Activated B cell treated with CpG ODN at 0.5 μM for 24 hours (primary cell): ENCODE measurements around the gene MCC. TPM values are rescaled to one million over a fixed set of nuclear protein-coding genes. Genes with fewer than 3 reads are reported as not detected.

Experiments used
- ATAC-seq: fragments of 200-7000 bp; cut with Tn5 transposase; one replicate; pipeline ENCODE4 v1.10.0; 2021; ENCODE audit warnings: low read depth, mild to moderate bottlenecking, moderate library complexity
- CTCF ChIA-PET: fragments of 350-600 bp; sonication (Branson Sonifier 250); formaldehyde crosslinking; loops from one replicate; lab custom pipeline; 2021; ENCODE audit warnings: antibody characterized with exemption; lab: Charles Lee
- POLR2A ChIA-PET: fragments of 350-600 bp; sonication (Branson Sonifier 250); formaldehyde crosslinking; loops from one replicate; lab custom pipeline; 2021; ENCODE audit warnings: antibody characterized with exemption; lab: Charles Lee
- DNase-seq: peaks from one replicate; pipeline ENCODE4 v3.0.0; 2022
- H3K27ac Mint-ChIP-seq: one replicate; pipeline ENCODE4 v1.8.0; 2020; ENCODE audit warnings: mixed read lengths
- H3K27me3 Mint-ChIP-seq: one replicate; pipeline ENCODE4 v1.8.0; 2021; ENCODE audit warnings: mixed read lengths
- H3K36me3 Mint-ChIP-seq: one replicate; pipeline ENCODE4 v1.8.0; 2021; ENCODE audit warnings: low read depth, mixed read lengths
- H3K4me1 Mint-ChIP-seq: one replicate; pipeline ENCODE4 v1.8.0; 2021; ENCODE audit warnings: mixed read lengths
- H3K4me3 Mint-ChIP-seq: one replicate; pipeline ENCODE4 v1.8.0; 2020; ENCODE audit warnings: mild to moderate bottlenecking, mixed read lengths
- H3K9me3 Mint-ChIP-seq: one replicate; pipeline ENCODE4 v1.8.0; 2020; ENCODE audit warnings: mixed read lengths
- intact Hi-C: fragments of 100-400 bp; cut with micrococcal nuclease; formaldehyde crosslinking; loops from one replicate; pipeline ENCODE4 v1.15.1; 2024
- total RNA-seq: library from RNA; stranded (reverse); gene quantifications from 2 replicates; pipeline ENCODE4 v1.2.3, GENCODE V29; 2022
- TF ChIP-seq, protein P1 (sequence below): fragments of 200-600 bp; IDR thresholded peaks from one replicate; pipeline ENCODE4 v1.8.0; 2022; ENCODE audit warnings: antibody characterized with exemption, mild to moderate bottlenecking

The MCC gene
- total RNA-seq, 1 donor from 2014 or later = 0.22 TPM

DNA sequence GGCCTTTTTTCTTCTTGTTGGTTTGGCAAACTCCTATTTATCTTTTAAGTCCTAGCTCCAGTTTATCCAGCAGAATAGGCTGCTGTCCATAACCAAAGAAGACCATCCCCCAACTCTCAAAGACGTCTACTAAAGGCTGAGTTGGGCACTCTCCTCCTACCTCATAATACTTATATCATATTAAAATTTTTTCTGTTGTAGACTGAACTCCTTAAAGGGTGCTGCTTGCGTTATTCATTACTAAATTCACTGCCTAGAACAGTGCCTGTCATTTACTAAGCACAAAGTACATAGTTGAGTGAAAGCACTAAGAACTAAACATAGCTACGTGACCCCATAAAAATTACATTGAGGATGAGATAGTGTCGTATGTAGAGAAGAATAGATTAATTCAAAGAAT is 490.0 kb downstream of the MCC start:
- H3K4me3 Mint-ChIP-seq = no peak overlapping the region
- no peak for ATAC-seq
- peaks cover 7% of the 10 kb centered on the region for H3K4me1 Mint-ChIP-seq
- POLR2A ChIA-PET = no interaction called here
- no peak for DNase-seq
- peaks cover 71% of the 10 kb centered on the region for H3K36me3 Mint-ChIP-seq
- H3K9me3 Mint-ChIP-seq = no peaks in the 10 kb centered on the region
- H3K27ac Mint-ChIP-seq = no peak overlapping the region
- no peaks in the 10 kb centered on the region for H3K27me3 Mint-ChIP-seq
- intact Hi-C loops = loop anchor here (10.0 kb wide), 1 partner anchor 1457 kb away; no protein-coding TSS in a partner anchor
- TF ChIP-seq, protein P1, sequence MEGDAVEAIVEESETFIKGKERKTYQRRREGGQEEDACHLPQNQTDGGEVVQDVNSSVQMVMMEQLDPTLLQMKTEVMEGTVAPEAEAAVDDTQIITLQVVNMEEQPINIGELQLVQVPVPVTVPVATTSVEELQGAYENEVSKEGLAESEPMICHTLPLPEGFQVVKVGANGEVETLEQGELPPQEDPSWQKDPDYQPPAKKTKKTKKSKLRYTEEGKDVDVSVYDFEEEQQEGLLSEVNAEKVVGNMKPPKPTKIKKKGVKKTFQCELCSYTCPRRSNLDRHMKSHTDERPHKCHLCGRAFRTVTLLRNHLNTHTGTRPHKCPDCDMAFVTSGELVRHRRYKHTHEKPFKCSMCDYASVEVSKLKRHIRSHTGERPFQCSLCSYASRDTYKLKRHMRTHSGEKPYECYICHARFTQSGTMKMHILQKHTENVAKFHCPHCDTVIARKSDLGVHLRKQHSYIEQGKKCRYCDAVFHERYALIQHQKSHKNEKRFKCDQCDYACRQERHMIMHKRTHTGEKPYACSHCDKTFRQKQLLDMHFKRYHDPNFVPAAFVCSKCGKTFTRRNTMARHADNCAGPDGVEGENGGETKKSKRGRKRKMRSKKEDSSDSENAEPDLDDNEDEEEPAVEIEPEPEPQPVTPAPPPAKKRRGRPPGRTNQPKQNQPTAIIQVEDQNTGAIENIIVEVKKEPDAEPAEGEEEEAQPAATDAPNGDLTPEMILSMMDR = no peak
- CTCF ChIA-PET = interaction anchor here (1.8 kb wide), 1 partner anchor 381 kb away, joined by 6 read pairs; no protein-coding TSS in a partner anchor

DNA sequence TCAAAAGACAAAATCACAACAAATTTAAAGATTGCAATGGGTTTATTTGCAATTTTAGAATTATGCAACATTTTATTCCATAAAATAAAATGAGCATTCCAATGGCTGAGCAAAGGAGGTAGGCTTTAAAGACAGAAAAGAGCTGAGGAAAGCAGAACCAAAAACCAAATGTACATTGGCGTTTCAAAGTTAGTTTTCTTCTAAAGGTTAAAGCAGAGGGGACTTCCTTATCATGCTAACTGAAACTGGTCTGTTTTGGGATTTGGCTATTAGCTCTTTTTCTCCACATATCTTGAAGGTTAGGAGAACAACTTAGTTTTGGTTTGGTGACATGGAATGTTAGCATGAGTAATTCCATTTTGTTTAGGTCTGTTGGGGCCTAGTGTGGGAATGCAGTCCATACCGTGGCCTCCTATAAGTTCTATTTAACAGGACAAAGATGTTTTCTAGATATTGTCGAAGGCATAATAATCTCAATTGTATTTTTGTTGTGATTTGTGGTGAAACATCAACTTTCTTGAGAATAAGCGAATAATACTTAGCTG is 491.4 kb downstream of the MCC start:
- TF ChIP-seq, protein P1 = no peak
- Mint-ChIP-seq H3K4me3 (no peak overlapping the region), H3K36me3 (peaks cover 71% of the 10 kb centered on the region)

DNA sequence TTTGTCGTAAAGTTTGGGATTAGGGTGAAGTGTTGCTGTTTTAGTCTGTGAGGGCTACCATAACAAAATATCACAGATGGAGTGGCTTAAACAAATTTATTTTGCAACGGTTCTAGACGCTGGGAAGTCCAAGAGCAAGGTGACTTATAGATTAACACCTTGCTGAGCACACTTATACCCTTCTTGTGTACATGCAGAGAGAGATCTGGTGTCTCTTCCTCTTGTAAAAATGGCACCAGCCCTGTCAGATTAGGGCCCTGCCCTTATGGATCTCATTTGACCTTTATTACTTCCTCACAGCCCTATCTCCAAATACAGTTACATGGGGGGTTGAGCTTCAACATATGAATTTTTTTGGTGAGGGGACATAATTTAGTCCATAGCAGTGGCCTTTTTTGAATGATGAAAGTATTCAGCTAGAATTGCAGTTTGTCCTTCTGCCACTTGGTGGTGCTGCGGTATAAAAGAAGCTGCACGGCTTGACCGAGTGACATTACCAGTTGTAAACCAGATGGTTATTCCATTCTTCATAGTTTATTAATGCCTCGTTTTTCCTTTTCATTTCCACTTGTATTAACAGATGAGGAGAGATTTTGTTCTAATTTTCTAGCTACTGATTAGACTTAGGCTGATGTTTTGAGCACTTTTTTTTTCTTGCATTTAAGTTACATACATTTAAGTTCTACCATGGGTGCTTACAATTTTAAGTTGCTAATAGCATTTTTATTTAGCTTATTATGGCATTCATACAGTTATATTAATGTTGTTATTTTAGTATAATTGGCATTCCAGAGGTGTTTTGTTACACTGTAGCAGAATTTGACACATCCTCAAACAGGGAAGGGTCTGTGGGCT is 492.3 kb downstream of the MCC start:
- TF ChIP-seq, protein P1 = peak; percentile 81
- intact Hi-C loops = loop anchor here (1.0 to 10.0 kb wide), 5 partner anchors 334 to 1459 kb away; partner anchors contain the start of gene YTHDC2
- ChIA-PET CTCF (interaction anchor here (0.8 to 2.9 kb wide), 23 partner anchors 9 to 616 kb away, joined by 3 to 39 read pairs (median 6); partner anchors contain the start of genes DCP2, REEP5, SRP19 and YTHDC2), POLR2A (interaction anchor here (0.8 to 1.0 kb wide), 2 partner anchors 20 to 517 kb away, joined by 5 to 6 read pairs; partner anchors contain the start of genes DCP2 and YTHDC2)
- DNase-seq = peak; percentile 31
- Mint-ChIP-seq H3K27ac (no peak overlapping the region), H3K9me3 (no peaks in the 10 kb centered on the region), H3K4me1 (peaks cover 11% of the 10 kb centered on the region), H3K36me3 (peaks cover 66% of the 10 kb centered on the region), H3K27me3 (no peaks in the 10 kb centered on the region), H3K4me3 (no peak overlapping the region)
- peak; percentile 74 for ATAC-seq

More for the DNA sequence above, 491.4 kb downstream of the MCC start:
- H3K27me3 Mint-ChIP-seq = no peaks in the 10 kb centered on the region
- DNase-seq (no peak), ATAC-seq (no peak)
- H3K27ac Mint-ChIP-seq = no peak overlapping the region
- no peaks in the 10 kb centered on the region for H3K9me3 Mint-ChIP-seq
- CTCF ChIA-PET = interaction anchor here (0.8 to 2.9 kb wide), 19 partner anchors 10 to 615 kb away, joined by 3 to 39 read pairs (median 8); partner anchors contain the start of genes DCP2, REEP5, SRP19 and YTHDC2
- H3K4me1 Mint-ChIP-seq = peaks cover 9% of the 10 kb centered on the region
- intact Hi-C loops = loop anchor here (1.0 to 10.0 kb wide), 5 partner anchors 333 to 1458 kb away; partner anchors contain the start of gene YTHDC2
- POLR2A ChIA-PET = no interaction called here

DNA sequence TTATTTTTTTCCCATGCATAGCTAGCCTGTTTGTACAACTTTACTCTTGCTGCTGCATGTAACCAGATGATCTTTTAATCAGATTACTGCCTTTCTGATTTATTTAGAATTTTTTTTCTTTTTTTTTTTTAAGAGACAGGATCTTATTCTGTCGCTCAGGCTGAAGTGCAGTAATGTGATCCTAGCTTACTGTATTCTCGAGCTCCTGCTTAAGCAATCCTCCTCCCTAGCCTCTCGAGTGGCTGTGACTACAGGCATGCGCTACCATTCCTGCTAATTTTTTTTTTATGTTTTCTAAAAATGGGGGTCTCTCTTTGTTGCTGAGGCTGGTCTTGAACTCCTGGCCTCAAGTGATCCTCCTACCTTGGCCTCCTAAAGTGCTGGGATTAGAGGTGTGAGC is 502.0 kb downstream of the MCC start:
- intact Hi-C loops = no loop called here
- no peaks in the 10 kb centered on the region for H3K27me3 Mint-ChIP-seq
- peaks cover 60% of the 10 kb centered on the region for H3K36me3 Mint-ChIP-seq
- H3K27ac Mint-ChIP-seq = no peak overlapping the region
- TF ChIP-seq, protein P1 = no peak
- ATAC-seq (no peak), DNase-seq (no peak)
- no peak overlapping the region for H3K4me3 Mint-ChIP-seq
- ChIA-PET CTCF (no interaction called here), POLR2A (interaction anchor here (1.4 kb wide), 1 partner anchor 10 kb away, joined by 3 read pairs; the partner anchor contains the start of gene DCP2)
- H3K9me3 Mint-ChIP-seq = no peaks in the 10 kb centered on the region
- H3K4me1 Mint-ChIP-seq = peaks cover 23% of the 10 kb centered on the region
